Posterior vena cava (tissue), 2 donors: ENCODE results near the gene CD99. TPM values are rescaled to one million over a fixed set of nuclear protein-coding genes. Genes with fewer than 3 reads are reported as not detected.
"Not testable (repeated sequence)": the region's sequence is repeated elsewhere in the genome, so short reads cannot be mapped to it uniquely, and the experiment has no call there.

Source experiments
- DNase-seq: peaks from one replicate; pipeline ENCODE4 v3.0.0-alpha.2; 2020; ENCODE audit warnings: low spot score
- intact Hi-C, 2 donors: fragments of 100-400 bp; cut with DNase I; formaldehyde crosslinking; loops; one replicate each; pipeline versions ENCODE4 v1.14.1 to v1.14.2; 2022 to 2023
- total RNA-seq, 2 donors: library from RNA; stranded (reverse); fragmentation: NEBNext Ultra II Directional; extraction: Animal tissue kit (Norgen Biotek cat#: 25700); gene quantifications; one replicate each; pipeline ENCODE4 v1.2.1, GENCODE V29; 2021
- donor health status: DM: yes; HTN: yes; CAD: no.
- donor health status: DM: yes; HTN: yes; CAD: no.

The CD99 gene
- total RNA-seq, 2 donors from 2014 or later = 298 to 369 TPM

DNA sequence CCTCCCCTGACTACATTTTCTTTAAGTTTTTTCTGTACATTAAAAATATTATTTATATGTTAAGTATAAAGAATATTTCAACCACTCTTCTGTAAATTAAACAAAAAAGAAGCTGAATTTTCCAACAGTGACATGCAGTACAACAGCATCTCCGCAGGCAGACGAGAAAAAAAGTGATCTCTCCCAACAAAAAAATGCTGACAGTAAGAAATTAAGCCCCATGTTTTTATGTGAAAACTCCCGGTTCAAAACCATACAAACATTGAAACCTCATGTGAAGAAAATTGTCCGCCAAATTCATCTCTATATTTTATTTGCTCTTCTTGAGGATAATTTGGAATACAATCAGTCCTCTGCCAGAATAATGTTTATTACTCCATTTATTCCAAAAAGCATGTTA lies 20.1 kb upstream of the CD99 start:
- no peak for DNase-seq
- intact Hi-C loops = no loop called here

DNA sequence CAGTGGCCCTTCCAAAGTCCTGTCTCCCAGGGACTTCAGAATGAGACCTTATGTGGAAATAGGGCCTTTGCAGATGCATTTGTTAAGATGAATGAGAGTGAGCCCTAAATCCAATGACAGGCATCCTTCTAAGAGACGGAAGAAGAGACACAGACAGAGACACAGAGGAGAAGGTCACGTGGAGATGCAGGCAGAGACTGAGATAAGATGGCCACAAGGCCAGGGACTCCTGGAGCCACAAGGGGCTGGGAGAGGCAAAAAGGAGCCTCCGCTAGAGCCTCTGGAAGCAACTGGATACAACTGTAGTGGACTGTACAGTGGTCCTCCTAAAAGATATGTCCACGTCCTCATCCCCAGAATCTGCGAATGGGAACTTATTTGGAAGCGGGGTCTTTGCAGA lies 19.0 kb upstream of the CD99 start:
- DNase-seq = peak; percentile 0
- intact Hi-C loops = no loop called here

- peak; percentile 32 for DNase-seq
- intact Hi-C loops = no loop called here
These were observed 17.5 kb upstream of the CD99 start for GRCh38 chrX:2673611-2674010.

DNA sequence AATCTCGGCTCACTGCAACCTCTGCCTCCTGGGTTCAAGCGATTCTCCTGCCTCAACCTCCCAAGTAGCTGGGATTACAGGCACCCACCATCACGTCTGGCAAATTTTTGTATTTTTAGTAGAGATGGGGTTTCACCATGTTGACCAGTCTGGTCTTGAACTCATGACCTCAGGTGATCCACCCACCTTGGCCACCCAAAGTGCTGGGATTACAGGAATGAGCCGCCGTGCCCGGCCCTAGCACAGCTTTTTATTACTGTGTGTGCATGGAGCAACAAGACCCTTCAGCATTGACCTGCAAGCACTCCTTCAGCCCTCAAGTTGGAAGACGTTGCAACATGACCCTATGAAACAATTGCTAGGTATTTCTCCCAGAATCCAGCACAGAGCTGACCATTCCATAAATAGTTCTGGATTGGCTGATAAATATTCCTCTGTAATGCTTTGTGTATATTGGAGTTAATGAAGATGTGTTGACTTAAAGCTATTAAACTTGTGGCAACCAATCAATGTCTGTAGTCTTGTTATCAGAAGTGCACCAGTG lies 15.4 kb upstream of the CD99 start:
- peak; percentile 36 for DNase-seq
- intact Hi-C loops = not testable (repeated sequence)

DNA sequence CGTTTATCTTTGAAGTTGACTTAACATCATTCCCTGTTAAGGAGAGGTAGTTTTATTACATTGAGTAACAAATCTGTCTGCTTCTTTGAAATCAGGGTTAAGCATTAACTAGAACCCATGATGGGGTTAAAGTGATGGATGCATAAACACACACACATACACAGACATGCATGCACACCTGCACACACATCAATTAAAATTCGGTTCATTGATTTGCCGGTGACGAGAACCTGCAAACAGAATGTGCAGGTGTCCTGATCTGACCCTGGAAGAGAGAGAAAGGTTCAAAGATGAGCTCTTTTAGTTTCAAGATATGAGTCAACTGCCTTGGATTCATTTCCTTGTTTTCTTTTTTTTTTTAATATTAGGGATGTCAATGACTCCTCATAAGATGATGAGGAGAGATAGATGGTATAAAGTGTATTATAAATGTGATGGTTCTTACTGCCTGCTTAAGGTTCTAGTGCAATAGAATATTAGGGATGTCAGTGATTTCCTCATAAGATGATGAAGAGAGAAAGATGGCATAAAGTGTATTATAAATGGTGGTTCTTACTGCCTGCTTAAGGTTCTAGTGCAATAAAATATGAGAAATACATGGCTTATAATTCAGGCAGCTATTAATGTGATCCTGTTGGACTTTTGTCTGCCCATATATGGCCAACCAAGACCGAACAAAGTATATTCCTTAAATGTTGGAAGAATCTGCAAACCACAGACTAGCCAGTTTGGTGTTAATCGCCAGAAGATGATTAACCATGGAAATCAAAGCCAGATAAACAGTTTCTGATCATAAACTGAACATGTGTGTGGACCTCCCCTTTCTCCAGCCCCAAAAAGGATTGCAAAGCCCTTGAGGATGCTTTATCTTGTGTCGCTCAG lies 14.1 kb upstream of the CD99 start:
- intact Hi-C loops = no loop called here
- DNase-seq = no peak

DNA sequence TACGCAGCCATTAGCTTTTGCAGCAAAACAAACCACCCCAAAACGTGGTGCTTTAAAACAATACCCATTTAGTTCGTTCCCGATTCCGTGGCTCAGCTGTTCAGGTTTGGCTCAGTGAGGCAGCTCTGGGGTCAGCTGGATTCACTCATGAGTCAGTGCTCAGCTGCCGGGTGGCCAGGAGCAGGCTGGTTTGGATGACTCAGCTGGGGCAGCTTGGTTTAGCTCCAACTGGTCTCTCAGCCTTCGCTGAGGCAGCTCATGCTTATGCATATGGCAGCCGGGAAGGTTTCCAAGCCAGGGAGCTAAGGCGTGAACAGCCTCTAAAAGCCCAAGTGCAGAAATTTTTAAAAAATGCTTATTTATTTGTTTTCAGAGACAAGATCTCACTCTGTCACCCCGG lies 13.3 kb upstream of the CD99 start:
- intact Hi-C loops = no loop called here
- peak; percentile 95 for DNase-seq

- intact Hi-C loops = no loop called here
These were observed 12.5 kb upstream of the CD99 start for GRCh38 chrX:2678583-2678982.

DNA sequence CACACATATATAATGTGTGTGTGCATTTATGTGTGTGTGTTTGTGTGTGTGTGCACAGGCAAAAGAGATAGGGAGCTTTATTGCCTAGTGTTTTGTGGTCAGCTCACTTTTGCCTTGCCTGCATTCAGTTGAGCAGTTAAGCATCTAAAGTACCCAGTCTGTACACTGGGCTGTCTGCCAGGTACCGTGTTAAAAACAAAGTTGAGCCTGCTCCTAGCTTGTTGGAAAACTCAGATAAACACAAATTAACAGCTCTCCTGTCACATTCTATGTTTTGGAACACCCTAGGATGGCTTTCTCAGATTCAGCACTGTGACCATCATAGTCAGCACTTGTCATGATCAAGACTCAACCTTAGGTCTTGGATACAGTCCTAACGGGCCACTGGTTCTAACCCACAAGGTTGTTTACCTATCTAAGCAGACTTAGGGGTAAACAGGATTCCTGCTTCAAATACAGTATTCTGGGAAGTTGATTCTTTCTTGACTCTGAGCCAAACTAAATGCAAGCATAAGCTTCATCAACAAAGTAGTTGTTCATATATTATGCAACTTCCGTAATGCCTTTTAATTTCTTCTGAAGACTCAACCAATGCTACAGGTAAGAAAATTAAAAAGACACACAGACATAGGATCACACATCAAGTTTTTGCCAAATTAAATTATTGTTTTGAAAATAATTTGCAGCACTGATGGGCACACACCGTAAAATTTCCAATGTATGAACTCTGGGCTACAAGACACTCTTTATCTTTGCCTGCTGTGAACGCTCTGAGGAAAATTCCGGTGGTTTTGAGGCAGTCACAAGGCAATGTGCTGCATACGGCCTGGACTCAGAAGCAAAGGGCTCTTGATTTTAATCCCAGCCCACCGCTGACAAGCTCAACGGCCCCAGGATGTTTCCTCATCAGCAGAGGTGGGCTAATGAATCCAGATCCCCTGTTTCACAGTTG lies 11.3 kb upstream of the CD99 start:
- intact Hi-C loops = no loop called here
- DNase-seq = peak; percentile 43

More at GRCh38 chrX:2678583-2678982, 12.5 kb upstream of the CD99 start:
- DNase-seq = no peak

DNA sequence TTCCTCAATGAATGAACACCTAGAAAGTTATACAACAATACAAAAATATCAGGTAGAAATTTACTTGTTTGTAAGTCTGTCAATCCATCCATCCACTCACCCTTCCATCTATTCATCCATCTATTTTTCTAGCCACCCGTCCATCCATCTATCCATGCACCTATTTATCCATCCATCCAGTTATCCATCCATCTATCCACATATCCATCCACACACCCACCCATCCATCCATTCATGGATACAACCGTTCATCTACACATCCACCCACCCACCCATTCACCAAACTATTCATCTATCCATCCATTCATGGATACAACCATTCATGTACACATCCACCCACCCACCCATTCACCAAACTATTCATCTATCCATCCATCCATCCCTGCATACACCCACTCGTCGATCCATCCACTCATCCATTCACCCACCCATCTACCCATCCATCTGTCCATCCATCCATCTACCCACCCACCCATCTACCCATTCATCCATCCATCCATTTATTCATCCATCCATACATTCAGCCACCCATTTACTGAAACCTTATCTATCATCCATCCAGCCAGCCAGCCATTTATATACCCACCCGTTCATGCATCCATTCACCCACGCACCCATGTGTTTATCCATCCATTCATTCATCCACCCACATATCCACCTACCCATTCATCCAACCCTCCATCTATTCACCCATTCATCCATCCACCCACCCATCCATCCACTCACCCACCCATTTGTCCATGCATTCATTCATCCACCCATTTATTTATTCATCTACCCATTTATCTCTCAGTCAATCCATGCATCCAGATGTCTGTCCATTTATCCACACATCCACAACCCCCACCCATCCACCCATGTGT lies 10.4 kb upstream of the CD99 start:
- intact Hi-C loops = no loop called here

DNA sequence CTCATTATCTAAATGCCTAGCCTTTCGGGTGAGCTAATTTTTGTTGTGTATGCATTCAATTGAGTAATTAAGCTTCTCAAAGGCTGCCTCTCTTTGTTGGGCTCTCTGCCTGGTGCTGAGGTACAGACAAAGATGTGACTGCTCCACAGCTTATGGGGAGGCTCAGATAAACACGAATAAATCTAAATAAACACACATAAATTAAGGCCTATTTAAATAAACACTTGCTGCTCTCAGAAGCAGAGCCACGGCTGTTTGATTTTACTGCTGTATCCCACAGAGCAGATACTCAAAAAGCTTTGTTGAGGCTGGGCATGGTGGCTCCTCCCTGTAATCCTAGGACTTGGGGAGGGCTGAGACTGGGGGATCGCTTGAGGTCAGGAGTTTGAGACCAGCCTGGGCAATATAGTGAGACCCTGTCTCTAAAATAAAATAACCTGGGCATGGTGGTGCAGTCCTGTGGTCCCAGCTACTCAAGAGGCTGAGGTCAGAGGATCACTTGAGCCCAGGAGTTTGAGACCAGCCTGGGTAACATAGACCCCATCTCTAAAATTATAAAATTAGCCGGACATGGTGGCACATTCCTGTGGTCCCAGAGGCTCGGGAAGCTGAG lies 8.4 kb upstream of the CD99 start:
- intact Hi-C loops = no loop called here

More for the DNA sequence above, 10.4 kb upstream of the CD99 start:
- peak; percentile 5 for DNase-seq

DNA sequence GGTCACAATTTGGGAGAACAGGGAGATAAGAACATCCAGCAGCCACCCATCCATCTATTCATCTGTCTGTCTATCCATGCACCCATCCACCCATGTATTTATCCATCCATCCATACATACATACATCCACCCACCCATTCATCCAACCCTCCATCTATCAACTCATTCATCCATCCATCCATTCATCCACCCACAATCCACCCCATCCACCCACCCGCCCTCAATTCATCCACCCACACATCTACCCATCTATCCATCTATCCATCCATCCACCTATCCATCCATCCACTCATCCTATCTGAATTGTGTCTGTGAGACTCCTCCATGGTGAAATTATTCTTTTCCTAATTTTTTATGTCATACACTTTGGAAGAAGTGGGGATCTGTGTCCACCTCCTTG lies 6.8 kb upstream of the CD99 start:
- intact Hi-C loops = no loop called here
- no peak for DNase-seq

More for the DNA sequence above, 8.4 kb upstream of the CD99 start:
- no peak for DNase-seq

GRCh38 chrX:2685886-2686285 lies 5.2 kb upstream of the CD99 start:
- intact Hi-C loops = loop anchor here in 1 of 2 donors (5.0 kb wide), 1 partner anchor 839 kb away; no protein-coding TSS in a partner anchor
- DNase-seq = no peak

DNA sequence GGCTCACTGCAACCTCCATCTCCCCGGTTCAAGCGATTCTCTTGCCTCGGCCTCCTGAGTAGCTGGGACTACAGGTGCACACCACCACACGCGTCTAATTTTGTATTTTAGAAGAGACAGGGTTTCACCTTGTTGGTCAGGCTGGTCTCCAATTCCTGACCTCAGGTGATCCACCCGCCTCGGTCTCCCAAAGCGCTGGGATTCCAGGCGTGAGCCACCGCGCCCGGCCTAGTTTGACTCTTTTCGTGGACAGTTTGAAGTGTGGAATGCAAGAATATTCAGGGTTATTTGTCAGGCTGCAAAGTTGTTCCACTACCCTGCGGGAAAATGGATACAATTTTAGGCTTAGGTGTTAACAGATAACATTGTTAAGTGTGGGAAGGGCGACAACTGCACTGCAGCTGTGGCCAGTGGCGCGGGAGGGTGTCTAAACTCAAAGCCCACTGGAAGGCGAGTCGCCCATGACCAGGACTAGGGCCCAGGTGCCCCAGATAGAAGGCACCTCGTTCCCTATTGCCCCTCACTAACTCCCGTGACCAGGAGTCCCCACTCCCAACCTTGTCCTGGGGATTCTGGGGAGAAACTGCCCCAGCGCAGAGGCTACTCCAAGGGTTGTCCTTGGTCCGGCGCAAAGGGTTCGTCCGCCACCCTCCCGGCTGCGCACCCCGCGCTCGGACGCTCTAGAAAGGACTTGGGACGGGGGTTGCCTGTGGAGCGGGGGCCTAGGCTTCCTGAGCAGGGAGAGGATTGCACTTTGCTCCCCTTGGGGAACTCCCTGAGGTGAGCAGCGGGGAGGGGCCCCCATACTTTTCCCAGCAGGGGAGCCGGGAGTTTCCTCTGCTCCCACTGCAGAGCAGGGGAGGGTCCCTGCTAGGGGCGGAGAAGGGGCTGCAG lies 1.1 kb upstream of the CD99 start:
- intact Hi-C loops = loop anchor here in 1 of 2 donors (5.0 kb wide), 1 partner anchor 843 kb away; no protein-coding TSS in a partner anchor

DNA sequence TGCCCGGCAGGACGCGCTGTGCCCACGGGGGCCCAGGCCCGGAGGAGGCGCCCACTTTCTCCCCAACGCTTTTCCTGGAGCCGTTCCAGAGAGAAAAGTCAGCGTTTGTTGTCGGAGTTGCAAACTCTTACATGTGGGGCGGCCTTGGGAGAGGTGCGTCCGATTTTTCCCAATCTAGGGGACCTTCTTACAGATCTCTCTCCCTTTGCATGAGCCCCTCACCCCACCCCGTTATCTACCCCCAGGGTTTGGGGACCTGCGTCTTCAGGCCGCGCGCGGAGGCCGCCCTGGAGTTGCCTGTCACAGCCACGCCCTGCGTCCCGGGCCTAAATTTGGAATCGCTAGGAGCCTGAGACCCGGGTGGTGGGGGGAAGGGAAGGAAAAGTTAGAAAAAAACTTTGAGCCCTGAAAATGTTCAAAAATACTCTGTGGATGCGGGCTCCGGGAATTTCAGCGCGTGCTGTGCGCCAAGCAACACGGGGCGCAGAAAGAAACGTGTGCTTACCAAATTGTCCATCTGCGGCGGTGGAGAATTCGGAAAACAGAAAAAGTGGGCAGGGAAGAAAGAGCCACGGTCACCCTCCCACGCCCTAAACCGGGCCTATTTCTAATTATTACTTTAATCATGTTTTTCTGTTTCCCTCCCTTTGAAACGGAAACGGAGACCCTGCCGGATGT lies 587 bp downstream of the CD99 start:
- intact Hi-C loops = no loop called here
- peak; percentile 85 for DNase-seq

More for the DNA sequence above, 1.1 kb upstream of the CD99 start:
- DNase-seq = peak; percentile 78

- intact Hi-C loops = no loop called here
- peak; percentile 86 for DNase-seq
These were observed 1.4 kb downstream of the CD99 start for GRCh38 chrX:2692221-2693112.
